Karpas-422 (cell line): ENCODE results near the gene BIK. TPM values are rescaled to one million over a fixed set of nuclear protein-coding genes. Genes with fewer than 3 reads are reported as not detected.

ENCODE experiments used
- total RNA-seq: library from RNA; depleted of rRNA; stranded (reverse); fragments of >200 nt; shearing (Covaris generic); gene quantifications from 2 replicates; pipeline ENCODE4 v1.2.3, GENCODE V29; 2014; ENCODE audit warnings: low replicate concordance; rRNA removed

Gene BIK
- total RNA-seq, 1 experiment from 2014 or later = 0.71 TPM

Other genes with a start within 250 kb of the BIK start
- 8.3 and 10.9 TPM in 2 replicates for gene PACSIN2, start 95.6 kb upstream of the BIK start, total RNA-seq
- 0.97 and 1.1 TPM in 2 replicates for gene TTLL1, start 21.4 kb upstream of the BIK start, total RNA-seq
- gene MCAT, start 32.6 kb downstream of the BIK start, total RNA-seq = 15.0 and 29.5 TPM in 2 replicates
- gene TSPO, start 40.8 kb downstream of the BIK start, total RNA-seq = 0.54 and 3.8 TPM in 2 replicates
- 31.2 and 53.0 TPM in 2 replicates for gene TTLL12, start 76.4 kb downstream of the BIK start, total RNA-seq
- not detected in 2 replicates for gene SCUBE1, start 232.6 kb downstream of the BIK start, total RNA-seq